GM12878 (cell line): ENCODE measurements around the gene AMBRA1. TPM values are rescaled to one million over a fixed set of nuclear protein-coding genes. Genes with fewer than 3 reads are reported as not detected.

Experiments used
- ATF7 ChIP-seq: fragments of 450-650 bp; IDR thresholded peaks from 2 replicates; pipeline ENCODE4 v1.6.1; 2016; ENCODE audit warnings: low read depth, mild to moderate bottlenecking
- EP300 ChIP-seq, 2 experiments: fragments of 150-350 bp in 1 of 2; IDR thresholded peaks; 2 replicates each; pipeline ENCODE4 v1.6.1; 2011 to 2012; ENCODE audit warnings: low read depth in 2 of 2, low read length in 2 of 2, borderline replicate concordance in 1 of 2, improper control_type of control experiment in 1 of 2, inconsistent platforms in 1 of 2; ENCODE audit not compliant: control insufficient read depth in 1 of 2
- KLF5 ChIP-seq: fragments of 450-650 bp; IDR thresholded peaks from 2 replicates; pipeline ENCODE4 v1.6.1; 2014; ENCODE audit warnings: mild to moderate bottlenecking; ENCODE audit not compliant: partially characterized antibody
- MEF2B ChIP-seq: fragments of 450-650 bp; IDR thresholded peaks from 2 replicates; pipeline ENCODE4 v1.6.1; 2018; ENCODE audit warnings: mild to moderate bottlenecking, moderate library complexity; ENCODE audit not compliant: partially characterized antibody, poor library complexity, severe bottlenecking
- RUNX3 ChIP-seq: IDR thresholded peaks from 2 replicates; pipeline ENCODE4 v1.6.1; 2012; ENCODE audit warnings: low read length, inconsistent platforms
- SRF ChIP-seq, 2 experiments: IDR thresholded peaks; 2 replicates each; pipeline ENCODE4 v1.6.1; 2011; ENCODE audit warnings: low read depth in 2 of 2, low read length in 2 of 2, mild to moderate bottlenecking in 1 of 2, moderate library complexity in 1 of 2
- STAT1 ChIP-seq: fragments of 450-650 bp; conservative IDR thresholded peaks from 2 replicates; pipeline ENCODE4 v1.6.1; 2014; ENCODE audit warnings: antibody characterized with exemption, mild to moderate bottlenecking
- polyA plus RNA-seq, 11 experiments: library from polyadenylated mRNA; depleted of rRNA in 4 of 11; unstranded in 6 of 11; stranded (reverse) in 5 of 11; fragments of >200 nt; fragmentation: Nextera tagmentation in 4 of 11; fragmentation: Illumina TruSeq in 1 of 11; extraction: Ambion mirVana in 4 of 11; extraction: Trizol in 1 of 11; gene quantifications; 1 replicate in 1 of 11; 2 replicates in 10 of 11; pipeline versions ENCODE4 v1.2.1 to v1.2.3, GENCODE V29; 2011 to 2016; ENCODE audit warnings: inconsistent platforms in 2 of 11, missing spikeins in 2 of 11, low read depth in 1 of 11
- total RNA-seq, 4 experiments: library from RNA; depleted of rRNA in 3 of 4; stranded (reverse); fragments of >200 nt in 3 of 4; fragmentation: Illumina TruSeq in 1 of 4; extraction: Trizol in 1 of 4; gene quantifications; 2 replicates each; pipeline versions ENCODE4 v1.2.1 to v1.2.3, GENCODE V29; 2013 to 2021
- TF ChIP-seq, protein P1 (sequence below): fragments of 450-650 bp; conservative IDR thresholded peaks from 2 replicates; pipeline ENCODE4 v1.6.1; 2017; ENCODE audit warnings: mild to moderate bottlenecking, moderate library complexity

The AMBRA1 gene
- total and polyA plus RNA-seq, 10 of the 15 experiments (the other 5 are each of a cell fraction or from before 2014, with no cell fraction given): 0.57 to 34.3 (median 13.7) TPM

DNA sequence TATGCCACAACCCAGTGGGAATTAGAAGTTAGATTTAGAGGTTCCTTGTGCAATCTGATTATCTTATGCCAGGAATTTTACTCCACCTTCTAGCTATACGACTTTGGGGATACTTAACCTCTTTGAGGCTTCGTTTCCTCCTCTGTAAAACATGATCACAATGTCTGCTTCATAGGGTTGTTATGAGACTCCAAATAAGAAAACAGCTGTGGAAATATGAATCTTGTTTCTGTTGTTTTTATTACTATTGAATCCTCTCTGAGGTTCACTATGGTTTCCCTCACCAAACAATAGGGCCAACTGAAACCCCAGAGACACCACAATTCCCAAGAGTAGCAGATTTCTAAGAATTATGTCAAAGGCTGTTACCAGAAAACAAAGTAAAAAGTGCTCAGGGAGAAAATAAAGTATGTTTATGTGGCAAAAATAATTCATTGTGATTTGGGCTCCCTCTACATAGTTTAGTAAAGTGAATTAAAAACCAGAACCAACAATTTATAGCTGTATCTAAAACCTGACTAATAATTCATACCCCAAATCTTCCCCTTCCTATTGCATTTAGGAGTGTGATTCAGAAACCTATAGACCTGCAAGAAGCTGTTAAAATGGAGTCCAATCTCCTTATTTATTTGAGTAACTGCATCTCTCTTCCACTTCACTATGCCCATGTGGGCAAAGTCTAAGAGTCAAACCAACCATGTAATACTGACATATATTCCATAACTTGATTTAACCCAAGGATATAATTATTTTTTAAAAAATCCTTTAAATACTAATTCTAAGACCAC, 38.4 kb downstream of the AMBRA1 start (continued):
- TF ChIP-seq, protein P1, sequence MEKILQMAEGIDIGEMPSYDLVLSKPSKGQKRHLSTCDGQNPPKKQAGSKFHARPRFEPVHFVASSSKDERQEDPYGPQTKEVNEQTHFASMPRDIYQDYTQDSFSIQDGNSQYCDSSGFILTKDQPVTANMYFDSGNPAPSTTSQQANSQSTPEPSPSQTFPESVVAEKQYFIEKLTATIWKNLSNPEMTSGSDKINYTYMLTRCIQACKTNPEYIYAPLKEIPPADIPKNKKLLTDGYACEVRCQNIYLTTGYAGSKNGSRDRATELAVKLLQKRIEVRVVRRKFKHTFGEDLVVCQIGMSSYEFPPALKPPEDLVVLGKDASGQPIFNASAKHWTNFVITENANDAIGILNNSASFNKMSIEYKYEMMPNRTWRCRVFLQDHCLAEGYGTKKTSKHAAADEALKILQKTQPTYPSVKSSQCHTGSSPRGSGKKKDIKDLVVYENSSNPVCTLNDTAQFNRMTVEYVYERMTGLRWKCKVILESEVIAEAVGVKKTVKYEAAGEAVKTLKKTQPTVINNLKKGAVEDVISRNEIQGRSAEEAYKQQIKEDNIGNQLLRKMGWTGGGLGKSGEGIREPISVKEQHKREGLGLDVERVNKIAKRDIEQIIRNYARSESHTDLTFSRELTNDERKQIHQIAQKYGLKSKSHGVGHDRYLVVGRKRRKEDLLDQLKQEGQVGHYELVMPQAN: no peak
- TF ChIP-seq KLF5 (no peak), STAT1 (no peak), MEF2B (peak; percentile 97), SRF (IDR thresholded peaks at IDR 0.05; ENCODE audit: low read depth in 2 of 2, low read length in 2 of 2) (no peak), RUNX3 (peak; percentile 83), ATF7 (peak; percentile 51), EP300 (IDR thresholded peaks at IDR 0.05; ENCODE audit: borderline replicate concordance in 1 of 2, control insufficient read depth in 1 of 2, low read depth in 2 of 2, low read length in 2 of 2) (peak in 1 of 2 experiments; percentile 64; a peak in 1 of 4 replicates)
